ENCODE results near the gene GTF3C6.

DNA sequence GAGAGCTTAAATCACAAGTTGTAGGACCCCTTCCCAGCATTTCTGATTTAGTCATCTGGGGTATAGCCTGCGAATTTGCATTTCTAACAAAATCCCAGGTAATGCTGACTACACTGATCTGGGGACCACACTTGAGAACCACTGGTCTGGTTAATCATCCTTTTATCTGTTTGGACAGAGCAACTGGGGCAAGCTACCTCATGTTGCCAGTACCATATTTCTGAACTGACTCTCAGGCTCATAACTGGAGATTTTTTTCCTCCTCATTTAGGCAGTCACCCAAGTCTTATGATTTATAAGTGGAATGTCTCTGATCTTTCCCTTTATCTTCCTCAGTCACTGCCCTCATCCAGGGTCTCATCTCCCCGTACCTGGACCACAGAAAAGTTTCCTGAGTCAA lies 12.0 kb upstream of the GTF3C6 start:
- TF ChIP-seq, protein P1, sequence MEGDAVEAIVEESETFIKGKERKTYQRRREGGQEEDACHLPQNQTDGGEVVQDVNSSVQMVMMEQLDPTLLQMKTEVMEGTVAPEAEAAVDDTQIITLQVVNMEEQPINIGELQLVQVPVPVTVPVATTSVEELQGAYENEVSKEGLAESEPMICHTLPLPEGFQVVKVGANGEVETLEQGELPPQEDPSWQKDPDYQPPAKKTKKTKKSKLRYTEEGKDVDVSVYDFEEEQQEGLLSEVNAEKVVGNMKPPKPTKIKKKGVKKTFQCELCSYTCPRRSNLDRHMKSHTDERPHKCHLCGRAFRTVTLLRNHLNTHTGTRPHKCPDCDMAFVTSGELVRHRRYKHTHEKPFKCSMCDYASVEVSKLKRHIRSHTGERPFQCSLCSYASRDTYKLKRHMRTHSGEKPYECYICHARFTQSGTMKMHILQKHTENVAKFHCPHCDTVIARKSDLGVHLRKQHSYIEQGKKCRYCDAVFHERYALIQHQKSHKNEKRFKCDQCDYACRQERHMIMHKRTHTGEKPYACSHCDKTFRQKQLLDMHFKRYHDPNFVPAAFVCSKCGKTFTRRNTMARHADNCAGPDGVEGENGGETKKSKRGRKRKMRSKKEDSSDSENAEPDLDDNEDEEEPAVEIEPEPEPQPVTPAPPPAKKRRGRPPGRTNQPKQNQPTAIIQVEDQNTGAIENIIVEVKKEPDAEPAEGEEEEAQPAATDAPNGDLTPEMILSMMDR (IDR thresholded peaks at IDR 0.05) = no peak
- TF ChIP-seq POLR2A (IDR thresholded peaks at IDR 0.05; ENCODE audit: low read depth) (no peak), POLR2AphosphoS5 (IDR thresholded peaks at IDR 0.05) (no peak), EP300 (IDR thresholded peaks at IDR 0.05) (no peak)

All from esophagus muscularis mucosa (tissue), 4 donors.